ENCODE results near the gene OR8B2.
"Not testable (repeated sequence)": the region's sequence is repeated elsewhere in the genome, so short reads cannot be mapped to it uniquely, and the experiment has no call there.

OR8B2 gene

GRCh38 chr11:124384399-124384798 is at the start of gene OR8B2:
Gene OR8B2 (minus strand): TSS chr11:124384499. CDS start chr11:124383343, 1,156 bp downstream.
- H3K27ac ChIP-seq: no peak within 1 kb of the TSS
- TF ChIP-seq CTCF (IDR thresholded peaks at IDR 0.05) (no peak), ZFX (IDR thresholded peaks at IDR 0.05; ENCODE audit: borderline replicate concordance) (no peak)

GRCh38 chr11:124429599-124429998 is 45.3 kb upstream of the OR8B2 start:
- TF ChIP-seq CTCF (IDR thresholded peaks at IDR 0.05) (no peak), ZFX (IDR thresholded peaks at IDR 0.05; ENCODE audit: borderline replicate concordance) (no peak)
- H3K27ac ChIP-seq: no peak overlapping the region

DNA sequence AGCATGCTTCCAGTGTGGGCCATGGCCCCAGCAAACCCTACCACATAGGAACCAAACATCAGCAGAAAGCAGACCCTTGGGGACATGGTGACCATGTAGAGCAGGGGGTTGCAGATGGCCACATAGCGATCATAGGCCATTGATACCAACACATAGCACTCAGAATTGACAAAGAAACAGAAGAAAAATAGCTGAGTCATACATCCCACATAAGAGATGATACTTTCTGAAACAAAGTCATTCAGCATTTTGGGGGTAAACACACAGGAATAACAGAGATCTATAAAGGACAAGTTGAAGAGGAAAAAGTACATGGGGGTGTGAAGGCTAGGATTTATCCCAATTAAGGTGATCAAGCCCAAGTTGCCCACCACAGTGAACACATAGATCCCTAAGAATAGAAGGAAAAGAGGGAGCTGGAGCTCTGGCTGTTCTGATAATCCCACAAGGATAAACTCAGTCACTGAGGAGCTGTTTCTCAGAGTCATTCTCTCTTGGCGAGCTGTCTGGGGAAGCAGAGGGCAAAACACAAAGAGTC is 40.2 kb upstream of the OR8B2 start, which contains the start of gene OR8B4:
OR8B4 (minus strand) TSS at position 488 of the 538 bp plus-strand sequence; CDS start at position 488, 0 bp downstream.
- no peak within 1 kb of the TSS for H3K27ac ChIP-seq
- TF ChIP-seq CTCF (IDR thresholded peaks at IDR 0.05) (no peak), ZFX (IDR thresholded peaks at IDR 0.05; ENCODE audit: borderline replicate concordance) (no peak)

- TF ChIP-seq CTCF (IDR thresholded peaks at IDR 0.05) (no peak), ZFX (IDR thresholded peaks at IDR 0.05; ENCODE audit: borderline replicate concordance) (no peak)
- H3K27ac ChIP-seq: no peak overlapping the region
These were observed 36.7 kb upstream of the OR8B2 start for GRCh38 chr11:124421043-124421442.

- H3K27ac ChIP-seq: no peak overlapping the region
- TF ChIP-seq ZFX (IDR thresholded peaks at IDR 0.05; ENCODE audit: borderline replicate concordance) (no peak), CTCF (IDR thresholded peaks at IDR 0.05) (peak; percentile 70)
These were observed 31.1 kb upstream of the OR8B2 start for GRCh38 chr11:124415356-124415923.

- TF ChIP-seq ZFX (IDR thresholded peaks at IDR 0.05; ENCODE audit: borderline replicate concordance) (no peak), CTCF (IDR thresholded peaks at IDR 0.05) (no peak)
- no peak overlapping the region for H3K27ac ChIP-seq
These were observed 25.6 kb upstream of the OR8B2 start for GRCh38 chr11:124409906-124410305.

DNA sequence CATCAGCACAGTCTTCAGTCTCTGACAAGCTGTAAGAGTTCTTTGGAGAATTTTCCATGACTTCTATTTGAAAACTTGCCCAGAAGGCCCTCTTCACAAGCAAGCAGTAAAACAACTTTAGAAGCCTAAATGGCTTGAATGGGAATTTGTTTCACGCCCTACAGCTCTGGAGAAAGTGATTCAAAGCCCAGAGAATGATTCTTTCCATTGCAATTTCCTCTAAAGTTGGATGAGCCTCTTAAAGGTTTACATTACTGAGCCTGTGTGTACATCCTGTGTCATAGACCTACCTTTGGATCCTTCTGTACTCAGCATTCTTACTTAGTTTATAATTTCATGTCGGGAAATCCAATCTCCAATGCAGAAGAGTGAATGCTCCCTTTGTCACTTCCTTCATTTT is 21.3 kb upstream of the OR8B2 start:
- H3K27ac ChIP-seq: no peak overlapping the region
- TF ChIP-seq ZFX (IDR thresholded peaks at IDR 0.05; ENCODE audit: borderline replicate concordance) (no peak), CTCF (IDR thresholded peaks at IDR 0.05) (no peak)

DNA sequence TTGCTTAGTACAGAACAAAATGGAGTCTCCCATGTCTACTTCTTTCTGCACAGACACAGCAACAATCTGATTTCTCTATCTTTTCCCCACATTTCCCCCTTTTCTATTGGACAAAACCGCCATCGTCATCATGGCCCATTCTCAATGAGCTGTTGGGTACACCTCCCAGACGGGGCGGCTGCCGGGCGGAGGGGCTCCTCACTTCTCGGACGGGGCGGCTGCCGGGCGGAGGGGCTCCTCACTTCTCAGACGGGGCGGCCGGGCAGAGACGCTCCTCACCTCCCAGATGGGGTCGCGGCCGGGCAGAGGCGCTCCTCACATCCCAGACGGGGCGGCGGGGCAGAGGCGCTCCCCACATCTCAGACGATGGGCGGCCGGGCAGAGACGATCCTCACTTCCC is 18.9 kb upstream of the OR8B2 start:
- not testable (repeated sequence) for H3K27ac ChIP-seq

Data from 22Rv1 (cell line).